Activated CD4-positive, alpha-beta T cell treated with anti-CD3 and anti-CD28 coated beads, Interleukin-2, amount 10 ng/mL, durations not matched to agents 24 days and 14 days (primary cell): Measurements from ENCODE around the gene GRIK4. TPM values are rescaled to one million over a fixed set of nuclear protein-coding genes. Genes with fewer than 3 reads are reported as not detected.
"Not testable (repeated sequence)": the region's sequence is repeated elsewhere in the genome, so short reads cannot be mapped to it uniquely, and the experiment has no call there.

Experiments used
- DNase-seq: peaks from one replicate; pipeline ENCODE4 v3.0.0; 2022
- H3K27ac Mint-ChIP-seq: one replicate; pipeline ENCODE4 v1.8.0; 2022; ENCODE audit warnings: mild to moderate bottlenecking, mixed read lengths
- H3K27me3 Mint-ChIP-seq: one replicate; pipeline ENCODE4 v1.8.0; 2022; ENCODE audit warnings: mixed read lengths
- H3K36me3 Mint-ChIP-seq: one replicate; pipeline ENCODE4 v1.8.0; 2022; ENCODE audit warnings: low read depth, mild to moderate bottlenecking, mixed read lengths
- H3K4me1 Mint-ChIP-seq: one replicate; pipeline ENCODE4 v1.8.0; 2021; ENCODE audit warnings: mixed read lengths
- H3K4me3 Mint-ChIP-seq: one replicate; pipeline ENCODE4 v1.8.0; 2022; ENCODE audit warnings: mild to moderate bottlenecking, moderate library complexity, mixed read lengths
- H3K9me3 Mint-ChIP-seq: one replicate; pipeline ENCODE4 v1.8.0; 2021; ENCODE audit warnings: mixed read lengths
- intact Hi-C: fragments of 100-400 bp; cut with micrococcal nuclease; formaldehyde crosslinking; loops from one replicate; pipeline ENCODE4 v1.15.1; 2023
- total RNA-seq: library from RNA; stranded (reverse); gene quantifications from 2 replicates; pipeline ENCODE4 v1.2.3, GENCODE V29; 2022

The GRIK4 gene
- total RNA-seq, 1 donor from 2014 or later: 0.09 TPM

- Mint-ChIP-seq H3K27ac (no peak overlapping the region), H3K9me3 (no peaks in the 10 kb centered on the region)
- intact Hi-C loops: no loop called here
Measured at GRCh38 chr11:120747850-120748814, 236.6 kb downstream of the GRIK4 start.

GRCh38 chr11:120749395-120749794 lies 237.8 kb downstream of the GRIK4 start:
- no peak for DNase-seq
- no peaks in the 10 kb centered on the region for H3K36me3 Mint-ChIP-seq
- no peaks in the 10 kb centered on the region for H3K9me3 Mint-ChIP-seq
- no peak overlapping the region for H3K27ac Mint-ChIP-seq
- H3K4me1 Mint-ChIP-seq: no peaks in the 10 kb centered on the region
- intact Hi-C loops: no loop called here
- H3K27me3 Mint-ChIP-seq: peaks cover 6% of the 10 kb centered on the region
- no peak overlapping the region for H3K4me3 Mint-ChIP-seq

More at GRCh38 chr11:120747850-120748814, 236.6 kb downstream of the GRIK4 start:
- Mint-ChIP-seq H3K4me3 (no peak overlapping the region), H3K36me3 (no peaks in the 10 kb centered on the region), H3K27me3 (peaks cover 6% of the 10 kb centered on the region), H3K4me1 (no peaks in the 10 kb centered on the region)
- no peak for DNase-seq

- Mint-ChIP-seq H3K9me3 (no peaks in the 10 kb centered on the region), H3K4me1 (no peaks in the 10 kb centered on the region), H3K27me3 (peaks cover 6% of the 10 kb centered on the region), H3K4me3 (no peak overlapping the region), H3K27ac (no peak overlapping the region), H3K36me3 (no peaks in the 10 kb centered on the region)
- DNase-seq: no peak
- intact Hi-C loops: no loop called here
Measured at GRCh38 chr11:120750647-120751549, 239.3 kb downstream of the GRIK4 start.

GRCh38 chr11:120751550-120751949 lies 240.0 kb downstream of the GRIK4 start:
- DNase-seq: no peak
- Mint-ChIP-seq H3K36me3 (no peaks in the 10 kb centered on the region), H3K27me3 (peaks cover 6% of the 10 kb centered on the region), H3K4me3 (no peak overlapping the region), H3K27ac (no peak overlapping the region), H3K4me1 (no peaks in the 10 kb centered on the region), H3K9me3 (no peaks in the 10 kb centered on the region)
- intact Hi-C loops: no loop called here

- intact Hi-C loops: no loop called here
- peaks cover 6% of the 10 kb centered on the region for H3K27me3 Mint-ChIP-seq
- H3K4me1 Mint-ChIP-seq: no peaks in the 10 kb centered on the region
- no peak overlapping the region for H3K4me3 Mint-ChIP-seq
- H3K27ac Mint-ChIP-seq: no peak overlapping the region
- no peaks in the 10 kb centered on the region for H3K36me3 Mint-ChIP-seq
- no peaks in the 10 kb centered on the region for H3K9me3 Mint-ChIP-seq
- no peak for DNase-seq
Measured at GRCh38 chr11:120752668-120753067, 241.1 kb downstream of the GRIK4 start.

GRCh38 chr11:120756931-120757330 lies 245.4 kb downstream of the GRIK4 start:
- Mint-ChIP-seq H3K36me3 (no peaks in the 10 kb centered on the region), H3K4me3 (no peak overlapping the region), H3K9me3 (no peaks in the 10 kb centered on the region), H3K4me1 (no peaks in the 10 kb centered on the region), H3K27me3 (peaks cover 3% of the 10 kb centered on the region), H3K27ac (no peak overlapping the region)
- intact Hi-C loops: no loop called here
- DNase-seq: no peak

GRCh38 chr11:120759046-120759445 lies 247.5 kb downstream of the GRIK4 start:
- Mint-ChIP-seq H3K4me1 (no peaks in the 10 kb centered on the region), H3K27ac (no peak overlapping the region), H3K27me3 (peaks cover 14% of the 10 kb centered on the region), H3K4me3 (no peak overlapping the region), H3K36me3 (no peaks in the 10 kb centered on the region), H3K9me3 (no peaks in the 10 kb centered on the region)
- DNase-seq: no peak
- intact Hi-C loops: no loop called here

GRCh38 chr11:120765710-120766109 lies 254.2 kb downstream of the GRIK4 start:
- H3K9me3 Mint-ChIP-seq, intact Hi-C loops, H3K36me3 Mint-ChIP-seq, DNase-seq, H3K27ac Mint-ChIP-seq, H3K4me1 Mint-ChIP-seq, H3K4me3 Mint-ChIP-seq: not testable (repeated sequence)
- H3K27me3 Mint-ChIP-seq: peaks cover 22% of the 10 kb centered on the region

GRCh38 chr11:120766318-120766717 lies 254.8 kb downstream of the GRIK4 start:
- peaks cover 25% of the 10 kb centered on the region for H3K27me3 Mint-ChIP-seq
- DNase-seq: no peak

GRCh38 chr11:120768949-120769348 lies 257.4 kb downstream of the GRIK4 start:
- no peak for DNase-seq
- Mint-ChIP-seq H3K27me3 (peaks cover 16% of the 10 kb centered on the region), H3K4me3 (no peak overlapping the region), H3K36me3 (no peaks in the 10 kb centered on the region), H3K4me1 (no peaks in the 10 kb centered on the region), H3K27ac (no peak overlapping the region), H3K9me3 (peaks cover 6% of the 10 kb centered on the region)
- intact Hi-C loops: no loop called here

More at GRCh38 chr11:120766318-120766717, 254.8 kb downstream of the GRIK4 start:
- intact Hi-C loops: no loop called here
- H3K9me3 Mint-ChIP-seq: peaks cover 6% of the 10 kb centered on the region
- H3K4me3 Mint-ChIP-seq: no peak overlapping the region
- no peaks in the 10 kb centered on the region for H3K4me1 Mint-ChIP-seq
- H3K27ac Mint-ChIP-seq: no peak overlapping the region
- H3K36me3 Mint-ChIP-seq: no peaks in the 10 kb centered on the region

- H3K4me3 Mint-ChIP-seq: no peak overlapping the region
- intact Hi-C loops: no loop called here
- H3K27ac Mint-ChIP-seq: no peak overlapping the region
- peaks cover 11% of the 10 kb centered on the region for H3K27me3 Mint-ChIP-seq
- H3K9me3 Mint-ChIP-seq: peaks cover 6% of the 10 kb centered on the region
- no peak for DNase-seq
- H3K4me1 Mint-ChIP-seq: no peaks in the 10 kb centered on the region
- H3K36me3 Mint-ChIP-seq: no peaks in the 10 kb centered on the region
Measured at GRCh38 chr11:120769906-120770305, 258.4 kb downstream of the GRIK4 start.

- Mint-ChIP-seq H3K27ac (no peak overlapping the region), H3K4me3 (no peak overlapping the region), H3K27me3 (peaks cover 8% of the 10 kb centered on the region), H3K36me3 (no peaks in the 10 kb centered on the region), H3K4me1 (no peaks in the 10 kb centered on the region), H3K9me3 (peaks cover 6% of the 10 kb centered on the region)
- DNase-seq: no peak
- intact Hi-C loops: no loop called here
Measured at GRCh38 chr11:120771551-120772060, 260.1 kb downstream of the GRIK4 start.

GRCh38 chr11:120773501-120774031 lies 262.0 kb downstream of the GRIK4 start:
- Mint-ChIP-seq H3K9me3 (no peaks in the 10 kb centered on the region), H3K36me3 (no peaks in the 10 kb centered on the region), H3K27me3 (peaks cover 8% of the 10 kb centered on the region), H3K27ac (no peak overlapping the region), H3K4me3 (no peak overlapping the region), H3K4me1 (no peaks in the 10 kb centered on the region)
- intact Hi-C loops: no loop called here
- no peak for DNase-seq
